Spleen (tissue), 7 donors: ENCODE data around the gene ARHGAP29.

Source experiments
- CTCF ChIP-seq, 11 experiments: fragments of 200-600 bp in 7 of 11; fragments of 450-650 bp in 4 of 11; sonication (generic) in 4 of 11; IDR thresholded peaks in 8 of 11; conservative IDR thresholded peaks in 3 of 11; 1 replicate in 7 of 11; 2 replicates in 4 of 11; pipeline versions ENCODE4 v1.4.0 to v1.8.0; 2016 to 2021; ENCODE audit warnings: antibody characterized with exemption in 11 of 11, inconsistent platforms in 4 of 11, mild to moderate bottlenecking in 1 of 11
- POLR2A ChIP-seq, 3 donors: fragments of 450-650 bp; IDR thresholded peaks; one replicate each; pipeline ENCODE4 v1.5.1; 2017; ENCODE audit warnings: antibody characterized with exemption in 3 of 3, mild to moderate bottlenecking in 1 of 3
- donor health status: DM: no; HTN: no; CAD: no; lungs with moderate emphysema.
- donor health status: DM: no; HTN: no; CAD: no.
- donor health status: DM: no; HTN: no; CAD: no.

- no peak for TF ChIP-seq CTCF (IDR thresholded peaks at IDR 0.05 in 8 of 11, conservative IDR thresholded peaks at IDR 0.05 in 3 of 11)
- TF ChIP-seq POLR2A (IDR thresholded peaks at IDR 0.05): no peak
Observed at GRCh38 chr1:94124538-94124937, 112.8 kb downstream of the ARHGAP29 start.
